HG03280 (cell line): Measurements from ENCODE around the gene NT5DC1.
"Not testable (repeated sequence)": the region's sequence is repeated elsewhere in the genome, so short reads cannot be mapped to it uniquely, and the experiment has no call there.

ENCODE experiments used
- ATAC-seq: cut with Tn5 transposase; IDR thresholded peaks from one replicate; pipeline ENCODE4 v1.9.1; 2021; ENCODE audit warnings: mild to moderate bottlenecking, moderate library complexity; ENCODE audit not compliant: unreplicated experiment

The NT5DC1 gene

DNA sequence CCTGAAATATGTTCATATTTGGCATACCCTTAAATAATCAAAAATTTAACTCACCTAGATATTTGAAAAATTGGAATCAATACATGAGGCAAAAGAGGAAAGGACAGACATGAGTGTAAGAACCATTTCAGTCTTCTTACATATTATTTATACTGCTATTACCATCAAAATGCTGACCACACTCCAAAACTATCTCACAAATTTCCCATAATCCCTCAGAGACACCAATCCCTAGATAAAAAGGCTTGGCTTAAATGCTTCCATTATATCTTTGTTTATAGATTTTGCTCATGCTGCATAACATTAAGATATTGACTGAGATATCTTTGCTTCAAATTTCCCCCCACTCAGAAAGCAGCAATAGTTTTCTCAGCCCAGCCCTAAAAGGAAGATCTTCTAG, 11.7 kb upstream of the NT5DC1 start:
- no peak for ATAC-seq

DNA sequence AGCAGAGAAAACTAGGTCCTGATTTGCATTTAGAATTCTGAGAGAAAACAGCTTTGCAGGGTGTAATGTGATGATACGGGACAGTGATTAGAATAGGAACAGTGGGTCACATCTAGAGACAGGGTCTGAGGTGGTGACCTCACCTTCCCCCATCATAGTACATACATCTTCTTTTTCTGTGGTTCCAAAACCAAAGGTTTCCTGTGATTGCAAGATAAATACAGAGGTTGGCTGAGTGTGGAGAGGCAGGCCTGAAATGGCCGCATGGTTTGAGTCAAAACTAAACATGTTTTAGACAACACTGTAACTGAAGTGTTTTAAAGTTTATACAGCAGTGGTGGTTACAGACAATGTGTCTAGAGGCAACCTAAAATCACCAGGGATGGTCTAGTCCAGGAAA, 10.4 kb upstream of the NT5DC1 start:
- ATAC-seq: peak; percentile 45

DNA sequence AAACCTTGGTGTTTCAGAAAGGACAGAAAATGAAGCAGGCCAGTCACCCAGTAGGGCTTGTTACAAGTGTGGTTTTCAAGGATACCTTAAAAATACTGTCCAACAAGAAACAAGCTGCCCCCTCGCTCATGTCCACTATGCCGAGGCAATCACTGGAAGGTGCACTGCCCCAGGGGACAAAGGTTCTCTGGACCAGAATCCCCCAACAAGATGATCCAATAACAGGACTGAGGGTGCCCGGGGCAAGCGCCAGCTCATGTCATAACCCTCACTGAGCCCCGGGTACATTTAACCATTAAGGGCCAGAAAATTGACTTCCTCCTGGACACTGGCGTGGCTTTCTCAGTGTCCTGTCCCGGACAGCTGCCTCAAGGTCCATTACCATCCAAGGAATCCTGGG, 6.6 kb upstream of the NT5DC1 start:
- ATAC-seq: no peak

DNA sequence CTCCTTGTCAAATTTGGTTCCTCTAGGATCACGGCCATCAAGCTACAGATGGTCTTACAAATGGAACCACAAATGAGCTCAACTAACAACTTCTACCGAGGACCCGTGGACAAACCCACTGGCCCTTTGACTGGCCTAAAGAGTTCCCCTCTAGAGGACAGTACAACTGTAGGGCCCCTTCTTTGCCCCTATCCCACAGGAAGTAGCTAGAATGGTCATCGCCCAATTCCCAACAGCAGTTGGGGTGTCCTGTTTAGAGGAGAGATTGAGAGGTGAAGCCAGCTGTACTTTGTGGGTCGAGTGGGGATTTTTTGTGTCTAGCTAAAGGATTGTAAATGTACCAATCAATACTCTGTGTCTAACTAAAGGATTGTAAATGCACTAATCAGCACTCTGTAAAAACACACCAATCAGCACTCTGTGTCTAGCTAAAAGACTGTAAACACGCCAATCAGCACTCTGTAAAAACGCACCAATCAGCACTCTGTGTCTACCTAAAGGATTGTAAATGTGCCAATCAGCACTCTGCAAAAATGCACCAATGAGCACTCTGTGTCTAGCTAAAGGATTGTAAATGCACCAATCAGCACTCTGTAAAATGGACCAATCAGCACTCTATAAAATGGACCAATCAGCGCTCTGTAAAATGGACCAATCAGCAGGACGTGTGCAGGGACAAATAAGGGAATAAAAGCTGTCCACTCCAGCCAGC, 4.4 kb upstream of the NT5DC1 start:
- ATAC-seq: not testable (repeated sequence)

DNA sequence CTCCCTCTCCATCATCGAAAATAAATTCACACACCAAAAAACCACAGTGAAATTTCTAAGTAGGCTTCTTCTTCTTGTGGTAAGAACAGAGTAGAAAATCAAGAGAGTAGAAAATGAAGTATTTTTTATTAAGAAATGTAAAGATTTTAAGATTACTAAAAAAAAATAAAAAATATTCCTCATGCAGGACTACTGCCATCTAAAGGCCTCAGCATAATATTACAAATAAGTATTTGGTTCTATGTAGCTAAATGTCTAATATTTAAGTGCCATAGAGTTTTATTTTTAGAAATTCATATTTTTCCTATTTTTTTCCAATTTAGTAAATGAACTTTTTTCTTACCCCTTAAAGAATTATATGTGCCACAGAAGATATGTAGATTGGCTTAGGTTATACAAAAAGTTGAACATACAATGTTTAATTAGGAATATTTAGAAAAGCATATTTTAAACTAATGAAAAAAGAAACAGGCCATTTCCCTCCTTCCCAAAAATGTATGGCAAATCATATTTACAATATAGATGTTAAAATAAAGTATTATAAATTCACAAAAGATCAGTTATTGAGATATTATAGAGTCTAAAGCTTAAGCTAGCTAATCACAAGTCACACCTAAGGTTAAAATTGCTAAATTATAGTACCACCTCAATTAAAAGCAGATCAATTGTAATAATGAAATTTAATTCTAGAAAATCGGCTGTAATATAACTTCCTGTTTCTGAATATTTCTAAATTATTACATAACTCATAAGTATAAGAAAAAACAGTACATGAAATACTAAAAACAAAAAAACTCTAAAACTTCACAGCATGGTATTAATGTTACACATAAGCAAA, 3.5 kb upstream of the NT5DC1 start:
- no peak for ATAC-seq

DNA sequence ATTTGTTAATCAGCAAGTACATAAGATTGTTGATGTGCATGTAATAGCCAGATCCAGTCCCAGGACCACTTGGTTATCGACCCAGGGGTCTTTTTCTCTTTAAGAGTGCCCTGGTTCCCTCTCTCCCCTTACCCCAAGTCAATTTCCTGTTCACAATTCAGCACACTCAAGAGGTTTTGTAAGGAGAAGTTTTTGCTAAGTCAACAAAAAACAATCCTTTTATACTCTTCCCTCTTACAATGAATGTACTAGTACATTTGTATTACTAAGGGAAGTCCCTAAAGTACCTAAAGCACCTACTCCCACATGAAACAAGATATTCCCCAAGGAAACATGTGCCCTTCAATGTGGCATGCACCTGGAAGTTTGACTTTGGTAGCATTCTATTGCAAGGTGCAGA, 1.6 kb upstream of the NT5DC1 start:
- no peak for ATAC-seq

DNA sequence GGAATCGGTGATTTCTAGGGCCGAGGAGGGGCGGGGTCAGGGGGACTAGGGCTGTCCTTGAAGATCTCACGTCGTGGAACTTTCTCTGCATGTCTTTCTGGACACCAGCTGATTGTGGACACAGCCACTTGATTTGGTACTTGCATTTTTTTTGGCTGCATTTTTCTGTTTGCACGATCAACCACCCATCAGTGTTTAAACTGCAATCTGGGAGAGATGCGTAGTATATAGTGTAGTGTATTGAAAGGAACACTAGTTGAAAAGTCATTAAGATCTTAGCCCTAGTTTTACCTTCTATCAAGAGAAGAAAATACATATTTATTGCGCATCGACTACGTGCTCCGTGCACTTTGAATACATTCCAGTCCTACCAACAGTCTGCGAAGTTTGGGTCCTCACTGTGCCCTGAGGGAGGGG, 657 bp downstream of the NT5DC1 start:
- ATAC-seq: no peak

DNA sequence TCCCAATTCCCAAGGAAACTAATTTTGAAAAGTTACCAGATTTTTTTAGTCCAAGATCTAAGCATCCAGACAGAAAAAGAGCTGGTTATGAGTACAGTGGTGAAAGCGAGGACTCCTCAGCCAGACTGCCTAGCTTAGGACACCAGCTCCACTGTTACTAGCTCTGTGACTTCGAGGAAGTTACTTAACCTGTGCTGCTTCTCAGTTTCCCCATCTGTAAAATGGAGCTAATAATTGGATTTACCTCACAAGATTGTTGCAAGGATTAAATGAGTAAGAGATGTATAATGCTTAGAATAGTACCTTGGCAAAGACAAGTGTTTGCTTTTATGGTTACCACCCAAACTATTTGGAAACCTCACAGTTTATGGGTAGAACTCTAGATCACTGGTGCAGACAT, 1.1 kb downstream of the NT5DC1 start:
- ATAC-seq: no peak

DNA sequence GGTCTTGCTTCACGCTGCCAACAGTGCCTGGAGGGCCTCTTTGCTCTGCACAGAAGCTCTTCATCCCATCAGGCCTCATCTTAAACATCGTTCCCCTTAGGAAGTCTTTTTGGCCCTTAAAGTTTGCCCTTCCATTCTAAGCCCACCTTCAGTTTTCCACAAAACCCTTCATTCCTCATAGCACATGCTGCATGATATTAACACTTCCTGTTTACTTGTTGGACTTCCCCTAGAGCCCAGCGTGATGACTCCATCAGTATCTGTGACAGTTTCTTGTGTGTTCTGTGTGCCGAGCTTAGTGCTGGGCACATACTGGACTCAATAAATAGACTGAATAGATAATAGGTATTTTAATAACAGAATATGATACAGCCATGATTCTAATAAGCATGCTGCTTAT, 2.2 kb downstream of the NT5DC1 start:
- no peak for ATAC-seq

DNA sequence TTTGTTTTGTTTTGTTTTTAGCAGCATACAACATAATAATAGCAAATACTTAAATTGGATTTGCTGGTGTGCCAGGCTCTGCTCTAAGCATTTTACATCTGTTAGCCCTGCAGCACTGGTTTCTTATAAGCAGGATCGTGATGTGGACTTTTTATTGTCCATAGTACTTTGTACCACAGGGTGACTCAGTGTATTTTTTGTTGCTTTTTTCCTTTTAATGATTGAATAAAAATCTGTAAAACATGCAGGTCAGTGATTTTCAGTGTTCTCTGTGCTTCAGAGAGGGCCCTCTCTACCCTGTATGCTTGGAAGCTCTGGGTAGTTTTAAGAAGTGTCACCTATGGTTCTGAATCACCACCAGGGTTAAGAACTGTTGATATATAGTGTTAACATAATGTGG, 4.0 kb downstream of the NT5DC1 start:
- no peak for ATAC-seq

DNA sequence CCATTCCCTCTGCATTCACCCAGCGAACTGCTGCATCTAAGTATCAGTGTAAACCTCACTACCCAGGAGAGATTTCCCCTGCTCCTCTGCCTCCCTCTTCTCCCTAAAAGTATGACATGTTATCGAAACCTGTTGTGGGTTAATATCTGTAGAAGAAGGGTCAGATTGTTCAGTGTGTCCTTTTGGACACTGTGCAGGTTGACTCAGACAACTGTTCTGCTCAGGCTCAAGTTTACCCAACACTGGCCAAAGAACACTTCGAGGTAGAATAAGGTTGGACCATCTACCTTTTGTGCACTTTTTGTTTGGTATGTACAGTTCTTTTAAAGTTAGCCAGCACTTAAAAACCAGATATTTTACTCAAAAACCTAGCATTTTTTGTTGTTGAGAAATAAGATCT, 4.6 kb downstream of the NT5DC1 start:
- no peak for ATAC-seq

DNA sequence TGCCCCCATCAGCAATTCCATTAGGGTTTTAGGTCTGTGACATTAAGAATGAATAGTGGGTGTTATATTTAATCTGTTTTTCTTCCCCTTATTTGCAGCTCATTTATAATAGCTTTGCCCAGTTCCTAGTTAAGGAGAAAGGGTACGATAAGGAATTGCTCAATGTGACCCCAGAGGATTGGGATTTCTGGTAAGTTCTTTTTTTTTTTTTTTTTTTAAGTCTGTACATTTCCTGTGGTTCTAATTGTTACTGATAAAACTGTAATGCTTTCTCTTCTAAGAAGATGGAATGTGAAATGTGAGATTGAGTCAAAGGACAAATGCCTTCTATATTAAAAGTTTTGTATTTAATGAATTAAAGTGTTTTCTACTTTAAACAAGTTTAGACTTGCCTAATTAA, 5.5 kb downstream of the NT5DC1 start:
- ATAC-seq: no peak

DNA sequence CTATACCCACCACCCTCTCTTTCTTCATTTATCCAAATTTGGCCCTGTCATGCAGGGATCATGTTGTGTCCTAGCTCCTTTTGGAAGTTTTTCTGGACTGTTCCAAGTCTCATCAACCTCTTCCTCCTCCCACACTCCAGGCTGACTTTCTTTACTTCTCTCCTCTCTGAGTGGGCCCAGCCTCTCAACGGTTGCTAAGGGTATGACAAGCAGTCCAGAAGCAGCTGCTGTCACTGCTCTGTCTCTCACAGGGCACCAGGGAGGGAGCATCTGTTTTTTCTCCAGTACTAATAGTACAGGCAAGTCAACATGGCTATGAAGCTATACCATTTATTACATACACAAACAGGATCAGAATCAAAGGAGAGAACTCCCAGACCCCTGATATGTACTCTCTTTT, 8.2 kb downstream of the NT5DC1 start:
- no peak for ATAC-seq

DNA sequence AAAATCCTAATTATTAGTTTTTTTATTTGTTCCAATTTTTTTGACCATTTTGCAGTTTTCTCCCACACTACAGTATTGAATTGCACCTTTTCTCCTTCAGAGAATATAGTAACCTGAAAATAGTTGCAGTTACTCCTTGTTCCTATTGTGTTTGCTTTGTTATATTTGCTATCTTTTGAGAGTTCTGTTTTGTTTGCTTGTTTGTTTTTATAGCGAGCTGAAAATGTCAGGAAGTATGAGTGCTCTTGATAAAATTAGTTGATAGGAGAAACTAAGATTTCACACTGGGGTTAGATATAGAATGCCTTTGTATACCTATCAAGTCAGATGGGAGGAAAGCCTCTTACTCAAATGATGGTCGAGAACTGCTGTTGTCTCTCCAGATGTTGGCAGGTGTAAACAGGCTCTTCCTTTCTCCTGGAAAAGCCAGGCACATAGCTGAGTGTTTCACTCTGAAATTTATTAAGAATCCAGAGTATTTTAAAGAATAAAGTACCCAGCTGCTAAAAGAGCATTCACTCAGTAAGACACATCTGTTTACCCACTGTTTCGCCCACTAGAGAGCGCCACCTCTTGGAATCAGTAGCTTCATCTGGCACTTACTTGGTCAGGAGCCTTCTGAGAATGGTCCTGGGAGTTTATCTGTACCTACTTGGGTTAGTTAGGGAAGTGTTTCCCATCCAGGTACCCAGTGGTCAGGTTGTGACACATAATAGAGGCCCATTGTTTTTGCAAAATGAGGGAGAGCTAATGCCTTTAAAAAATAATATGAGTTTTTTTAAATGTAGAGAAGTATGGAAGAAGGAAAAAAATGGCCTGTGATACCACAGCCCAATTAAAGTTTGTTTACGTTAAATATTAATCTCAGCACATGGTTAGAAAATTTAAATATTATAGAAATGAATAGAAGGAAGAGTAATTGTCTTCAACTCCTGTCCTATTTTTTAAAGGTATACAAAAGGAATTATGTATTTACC, 11.2 kb downstream of the NT5DC1 start:
- peak; percentile 76 for ATAC-seq

DNA sequence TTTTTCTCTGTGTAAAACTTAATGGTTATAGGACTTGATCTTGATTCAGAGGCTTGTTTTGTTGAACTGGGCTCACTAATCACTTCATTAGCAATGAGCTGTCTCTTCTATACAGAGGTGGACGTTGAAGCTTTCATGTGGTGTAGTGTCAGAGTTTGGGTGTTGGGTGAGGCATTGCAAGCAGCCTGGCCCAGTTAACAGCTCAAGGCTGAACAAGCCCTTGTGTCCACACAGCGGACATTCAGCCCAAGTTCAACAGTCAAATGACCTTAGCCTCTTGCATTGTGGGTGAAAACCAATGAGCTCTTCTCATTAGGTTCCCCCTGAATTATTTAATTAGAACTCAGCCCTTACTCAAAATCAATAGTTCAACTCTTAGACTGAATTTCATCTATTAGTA, 12.7 kb downstream of the NT5DC1 start:
- no peak for ATAC-seq

DNA sequence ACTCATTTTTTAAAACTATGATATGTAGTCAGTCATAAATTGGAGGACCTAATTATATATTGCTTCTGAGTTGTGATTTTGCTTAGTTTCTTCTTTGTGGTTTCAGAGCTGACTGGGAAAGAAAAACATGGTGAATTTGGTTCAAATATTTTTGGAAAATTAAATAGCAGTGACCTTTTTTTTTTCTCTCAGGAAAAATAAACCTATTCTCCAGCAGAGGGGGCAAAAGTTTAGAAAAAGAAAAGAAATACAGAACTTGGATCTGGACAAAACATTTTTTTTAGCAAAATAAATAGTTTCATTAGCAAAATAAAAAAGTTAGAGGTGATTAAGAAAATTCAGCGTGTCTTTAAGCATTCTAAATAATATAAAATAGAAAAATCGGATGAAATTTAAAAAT, 15.1 kb downstream of the NT5DC1 start:
- no peak for ATAC-seq

DNA sequence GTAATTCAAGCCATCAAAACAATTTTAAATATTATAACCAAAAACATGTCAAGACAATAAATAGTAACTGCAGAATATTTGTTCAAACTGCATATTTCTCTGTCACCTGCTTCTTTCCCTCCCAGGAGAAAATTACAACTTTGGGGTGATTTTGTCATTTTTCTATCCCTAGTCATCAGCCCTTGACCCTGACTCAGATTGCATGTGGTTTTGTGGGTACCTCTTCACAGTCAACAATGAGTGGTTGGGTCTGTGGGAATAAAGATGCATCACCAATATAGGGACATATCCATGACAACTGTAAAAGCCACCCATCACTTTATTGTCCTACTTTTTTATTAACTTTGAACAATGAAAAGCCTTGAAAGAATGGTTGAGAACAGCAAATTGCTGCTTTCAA, 18.0 kb downstream of the NT5DC1 start:
- ATAC-seq: no peak

DNA sequence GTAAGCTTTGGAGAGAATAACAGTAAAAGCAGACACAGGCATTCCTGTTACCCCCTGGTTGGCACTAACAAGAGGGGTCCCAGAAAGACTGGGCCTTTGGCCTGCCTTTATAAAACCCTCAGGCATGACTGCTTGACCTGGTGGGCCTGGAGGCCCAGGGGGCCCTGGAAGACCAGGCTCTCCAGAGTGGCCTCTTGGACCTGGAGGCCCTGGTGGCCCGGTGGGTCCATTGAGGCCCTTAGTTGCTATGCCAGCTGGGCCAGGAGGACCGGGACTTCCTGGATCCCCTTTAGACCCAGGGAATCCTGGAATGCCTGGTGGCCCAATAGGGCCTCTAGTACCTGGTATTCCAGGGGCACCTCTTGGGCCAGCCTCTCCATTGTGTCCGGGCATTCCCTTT, 19.8 kb downstream of the NT5DC1 start:
- no peak for ATAC-seq

DNA sequence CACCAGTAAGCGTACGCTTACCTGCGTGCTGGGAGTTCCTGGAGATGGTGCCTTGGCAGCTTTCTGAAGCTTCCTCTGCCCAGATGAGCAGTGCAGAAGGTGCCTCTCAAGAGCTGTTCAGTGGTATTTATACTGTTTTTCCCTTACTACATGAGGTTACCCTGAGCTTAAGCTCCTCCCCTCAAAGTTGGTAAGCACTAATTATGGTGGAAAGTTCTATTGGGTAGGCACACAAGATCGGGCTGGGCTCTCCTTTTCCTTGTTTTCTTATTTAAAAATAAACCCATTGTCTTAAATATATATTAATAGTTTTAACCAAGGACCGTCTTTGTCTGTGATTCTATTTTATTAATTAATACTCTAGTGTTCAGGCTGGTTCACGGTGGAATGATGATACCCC, 25.4 kb downstream of the NT5DC1 start, which contains the start of gene COL10A1:
COL10A1 (minus strand) TSS at position 101 of the 400 bp plus-strand sequence. CDS start 640 bp downstream, outside the sequence.
- no peak for ATAC-seq

DNA sequence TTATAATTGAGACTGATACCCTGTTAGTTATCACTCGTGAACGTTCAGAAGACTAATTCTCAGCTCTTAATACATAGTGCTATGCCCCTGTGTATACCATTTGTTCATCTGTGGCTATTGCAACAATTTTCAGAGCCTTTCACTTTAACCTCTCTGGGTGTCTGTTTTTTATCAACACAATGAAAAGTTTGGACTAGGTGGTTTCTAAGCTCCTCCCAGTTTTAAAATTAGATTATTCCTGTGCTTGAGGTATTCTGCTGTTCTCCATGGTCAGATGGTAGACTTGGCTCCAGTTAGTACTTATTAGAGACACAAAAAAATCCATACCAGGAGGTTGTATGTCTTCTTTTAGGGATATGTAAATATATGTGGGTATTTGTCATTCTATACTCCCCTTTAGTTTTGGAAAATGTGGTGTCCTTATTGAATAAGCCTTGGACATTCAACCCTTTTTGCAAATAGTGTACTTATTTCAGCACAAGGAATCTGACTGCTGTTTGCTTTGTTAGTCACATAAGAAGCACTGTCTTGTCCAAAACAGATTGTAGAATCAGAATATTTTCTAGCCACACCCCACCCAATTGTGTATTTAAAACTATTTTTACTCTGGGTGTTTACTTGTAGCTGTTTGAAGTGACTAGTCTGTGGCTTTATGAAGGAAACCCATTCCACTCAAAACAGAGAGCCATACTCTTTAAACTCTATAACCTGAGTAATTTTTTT, 27.3 kb downstream of the NT5DC1 start:
- no peak for ATAC-seq

DNA sequence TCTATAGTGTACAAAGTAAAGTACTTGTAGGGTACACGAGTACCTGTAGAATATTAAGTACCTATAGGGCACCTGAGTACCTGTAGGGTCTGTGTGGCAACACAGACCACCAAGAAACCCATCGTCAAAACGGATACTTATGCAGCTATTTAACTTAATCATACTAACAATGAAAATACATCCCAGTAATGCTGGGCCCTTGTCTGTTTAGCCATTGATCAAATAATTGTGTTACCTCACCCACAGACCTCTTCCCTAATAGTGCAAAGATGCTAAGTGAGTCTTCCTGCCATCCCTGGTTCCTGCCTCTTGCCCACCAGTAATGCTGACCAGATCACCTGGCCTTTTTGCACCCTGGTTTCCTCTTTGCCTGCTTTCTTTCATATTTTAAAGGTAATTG, 32.8 kb downstream of the NT5DC1 start:
- ATAC-seq: no peak
